Uterus (tissue), 2 donors: Measurements from ENCODE around the gene BCOR.

Experiments used
- POLR2A ChIP-seq, 2 donors: fragments of 450-650 bp; IDR thresholded peaks; one replicate each; pipeline ENCODE4 v1.6.1; 2016; ENCODE audit warnings: antibody characterized with exemption in 2 of 2, mild to moderate bottlenecking in 1 of 2, moderate library complexity in 1 of 2
- TF ChIP-seq, protein P1 (sequence below), 4 experiments: fragments of 200-600 bp in 2 of 4; fragments of 450-650 bp in 2 of 4; sonication (generic) in 2 of 4; IDR thresholded peaks; one replicate each; pipeline ENCODE4 v1.5.1; 2016 to 2019; ENCODE audit warnings: antibody characterized with exemption in 4 of 4, mild to moderate bottlenecking in 2 of 4, moderate library complexity in 1 of 4

DNA sequence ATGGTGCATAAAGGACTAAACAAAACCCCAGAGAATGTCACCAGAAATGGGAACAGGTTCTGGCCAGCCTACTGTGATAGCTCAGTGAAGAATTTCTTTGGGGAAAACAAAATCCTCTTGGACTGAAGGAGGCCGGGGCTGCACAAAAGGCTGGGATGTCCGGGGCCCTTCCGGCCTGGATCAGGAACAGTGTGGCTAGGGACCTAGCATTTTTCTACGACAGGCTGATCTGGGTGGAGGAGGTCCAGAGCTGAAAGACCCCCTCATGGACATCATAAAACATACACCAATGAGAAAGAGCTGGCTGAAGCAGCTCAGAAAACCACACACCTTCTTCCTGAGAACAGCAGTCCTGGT is 94.7 kb downstream of the BCOR start:
- TF ChIP-seq POLR2A (IDR thresholded peaks at IDR 0.05): no peak
- TF ChIP-seq, protein P1, sequence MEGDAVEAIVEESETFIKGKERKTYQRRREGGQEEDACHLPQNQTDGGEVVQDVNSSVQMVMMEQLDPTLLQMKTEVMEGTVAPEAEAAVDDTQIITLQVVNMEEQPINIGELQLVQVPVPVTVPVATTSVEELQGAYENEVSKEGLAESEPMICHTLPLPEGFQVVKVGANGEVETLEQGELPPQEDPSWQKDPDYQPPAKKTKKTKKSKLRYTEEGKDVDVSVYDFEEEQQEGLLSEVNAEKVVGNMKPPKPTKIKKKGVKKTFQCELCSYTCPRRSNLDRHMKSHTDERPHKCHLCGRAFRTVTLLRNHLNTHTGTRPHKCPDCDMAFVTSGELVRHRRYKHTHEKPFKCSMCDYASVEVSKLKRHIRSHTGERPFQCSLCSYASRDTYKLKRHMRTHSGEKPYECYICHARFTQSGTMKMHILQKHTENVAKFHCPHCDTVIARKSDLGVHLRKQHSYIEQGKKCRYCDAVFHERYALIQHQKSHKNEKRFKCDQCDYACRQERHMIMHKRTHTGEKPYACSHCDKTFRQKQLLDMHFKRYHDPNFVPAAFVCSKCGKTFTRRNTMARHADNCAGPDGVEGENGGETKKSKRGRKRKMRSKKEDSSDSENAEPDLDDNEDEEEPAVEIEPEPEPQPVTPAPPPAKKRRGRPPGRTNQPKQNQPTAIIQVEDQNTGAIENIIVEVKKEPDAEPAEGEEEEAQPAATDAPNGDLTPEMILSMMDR (IDR thresholded peaks at IDR 0.05): no peak
